HFF-Myc (cell line): ENCODE data around the gene ACVRL1.

Source experiments
- DNase-seq: peaks from one replicate; pipeline ENCODE4 v3.0.0-alpha.2; 2011; ENCODE audit warnings: low read depth; ENCODE audit errors: extremely low read depth
- H3K4me3 ChIP-seq: replicated peaks from 2 replicates; pipeline ENCODE4 v1.5.1; 2011; ENCODE audit warnings: low read depth, mild to moderate bottlenecking, control low read depth, low read length
- TF ChIP-seq, protein P1 (sequence below): IDR thresholded peaks from 2 replicates; pipeline ENCODE4 v1.5.1; 2012; ENCODE audit warnings: mild to moderate bottlenecking, low read depth, low read length, control low read depth; ENCODE audit errors: missing control alignments

Gene ACVRL1

GRCh38 chr12:51910691-51911090 is 3.4 kb downstream of the ACVRL1 start:
- TF ChIP-seq, protein P1, sequence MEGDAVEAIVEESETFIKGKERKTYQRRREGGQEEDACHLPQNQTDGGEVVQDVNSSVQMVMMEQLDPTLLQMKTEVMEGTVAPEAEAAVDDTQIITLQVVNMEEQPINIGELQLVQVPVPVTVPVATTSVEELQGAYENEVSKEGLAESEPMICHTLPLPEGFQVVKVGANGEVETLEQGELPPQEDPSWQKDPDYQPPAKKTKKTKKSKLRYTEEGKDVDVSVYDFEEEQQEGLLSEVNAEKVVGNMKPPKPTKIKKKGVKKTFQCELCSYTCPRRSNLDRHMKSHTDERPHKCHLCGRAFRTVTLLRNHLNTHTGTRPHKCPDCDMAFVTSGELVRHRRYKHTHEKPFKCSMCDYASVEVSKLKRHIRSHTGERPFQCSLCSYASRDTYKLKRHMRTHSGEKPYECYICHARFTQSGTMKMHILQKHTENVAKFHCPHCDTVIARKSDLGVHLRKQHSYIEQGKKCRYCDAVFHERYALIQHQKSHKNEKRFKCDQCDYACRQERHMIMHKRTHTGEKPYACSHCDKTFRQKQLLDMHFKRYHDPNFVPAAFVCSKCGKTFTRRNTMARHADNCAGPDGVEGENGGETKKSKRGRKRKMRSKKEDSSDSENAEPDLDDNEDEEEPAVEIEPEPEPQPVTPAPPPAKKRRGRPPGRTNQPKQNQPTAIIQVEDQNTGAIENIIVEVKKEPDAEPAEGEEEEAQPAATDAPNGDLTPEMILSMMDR, result no peak
- H3K4me3 ChIP-seq, result no peak overlapping the region
- no peak for DNase-seq

- no peak for DNase-seq
- TF ChIP-seq, protein P1, result no peak
- H3K4me3 ChIP-seq, result no peak overlapping the region
Measured at GRCh38 chr12:51911307-51911706, 4.0 kb downstream of the ACVRL1 start.

DNA sequence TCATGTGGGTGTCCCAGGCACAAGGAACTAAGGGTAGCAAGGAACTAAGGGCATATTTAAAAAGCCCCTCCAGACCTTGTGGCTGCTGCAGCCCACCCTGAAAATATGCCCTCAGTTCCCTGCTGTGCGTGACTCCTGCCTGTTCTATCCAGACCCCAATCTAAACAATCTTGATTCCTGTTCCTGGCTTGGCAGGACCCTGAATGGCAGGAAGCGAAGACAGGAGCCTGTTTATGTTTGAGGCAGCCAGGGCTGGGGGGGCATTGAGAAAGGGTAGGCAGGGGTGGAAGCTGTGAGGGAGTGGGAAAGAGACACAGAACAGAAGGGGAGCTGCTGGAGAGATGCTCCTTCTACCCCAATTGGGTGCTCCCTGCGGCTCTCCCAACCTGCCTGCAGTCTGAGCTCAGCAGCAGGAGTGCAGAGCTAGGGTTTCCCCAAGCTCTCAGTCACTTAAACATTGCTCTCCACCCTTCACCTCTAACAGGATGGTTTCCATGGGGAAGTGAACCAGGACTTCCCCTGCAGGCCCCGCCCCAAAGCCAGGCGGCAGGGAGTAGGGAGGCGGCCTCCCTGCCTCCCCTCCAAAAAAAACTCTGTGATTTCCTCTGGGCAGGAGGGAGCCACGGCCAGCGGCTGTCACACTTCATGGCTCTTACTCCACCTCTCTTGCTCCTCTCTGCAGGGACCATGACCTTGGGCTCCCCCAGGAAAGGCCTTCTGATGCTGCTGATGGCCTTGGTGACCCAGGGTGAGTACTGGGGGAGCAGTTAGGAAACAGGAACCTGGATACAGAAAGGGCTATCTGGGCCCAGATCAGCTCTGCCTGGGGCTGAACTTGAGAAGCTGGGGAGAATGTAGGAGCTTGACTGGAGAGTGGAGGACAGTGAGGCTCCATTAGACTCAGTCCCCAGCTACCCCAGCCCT is 4.7 kb downstream of the ACVRL1 start:
- no peak overlapping the region for H3K4me3 ChIP-seq
- TF ChIP-seq, protein P1, result no peak
- no peak for DNase-seq

DNA sequence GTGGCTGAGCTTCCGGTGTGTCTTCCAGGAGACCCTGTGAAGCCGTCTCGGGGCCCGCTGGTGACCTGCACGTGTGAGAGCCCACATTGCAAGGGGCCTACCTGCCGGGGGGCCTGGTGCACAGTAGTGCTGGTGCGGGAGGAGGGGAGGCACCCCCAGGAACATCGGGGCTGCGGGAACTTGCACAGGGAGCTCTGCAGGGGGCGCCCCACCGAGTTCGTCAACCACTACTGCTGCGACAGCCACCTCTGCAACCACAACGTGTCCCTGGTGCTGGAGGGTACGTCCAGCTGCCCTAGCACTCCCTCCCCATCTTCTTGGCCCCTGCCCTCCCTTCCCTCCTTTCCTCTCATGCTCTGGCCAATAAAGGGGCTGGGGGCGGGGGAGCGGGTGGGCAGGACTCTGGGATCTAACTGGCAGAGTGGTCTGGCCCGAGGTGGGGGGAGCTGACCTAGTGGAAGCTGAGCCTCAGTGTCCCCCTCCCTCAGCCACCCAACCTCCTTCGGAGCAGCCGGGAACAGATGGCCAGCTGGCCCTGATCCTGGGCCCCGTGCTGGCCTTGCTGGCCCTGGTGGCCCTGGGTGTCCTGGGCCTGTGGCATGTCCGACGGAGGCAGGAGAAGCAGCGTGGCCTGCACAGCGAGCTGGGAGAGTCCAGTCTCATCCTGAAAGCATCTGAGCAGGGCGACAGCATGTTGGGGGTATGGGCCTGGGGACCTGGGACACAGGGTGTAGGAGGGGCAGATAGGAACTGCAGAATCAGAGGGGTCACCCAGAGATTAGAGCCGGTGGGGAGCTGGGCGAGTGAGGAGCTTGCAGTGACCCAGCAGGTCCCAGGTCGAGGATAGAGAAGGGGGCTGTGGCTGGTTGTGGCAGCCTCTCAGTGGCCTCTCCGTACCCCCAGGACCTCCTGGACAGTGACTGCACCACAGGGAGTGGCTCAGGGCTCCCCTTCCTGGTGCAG is 6.0 kb downstream of the ACVRL1 start:
- TF ChIP-seq, protein P1, result peak; percentile 10
- H3K4me3 ChIP-seq, result no peak overlapping the region
- DNase-seq, result no peak

DNA sequence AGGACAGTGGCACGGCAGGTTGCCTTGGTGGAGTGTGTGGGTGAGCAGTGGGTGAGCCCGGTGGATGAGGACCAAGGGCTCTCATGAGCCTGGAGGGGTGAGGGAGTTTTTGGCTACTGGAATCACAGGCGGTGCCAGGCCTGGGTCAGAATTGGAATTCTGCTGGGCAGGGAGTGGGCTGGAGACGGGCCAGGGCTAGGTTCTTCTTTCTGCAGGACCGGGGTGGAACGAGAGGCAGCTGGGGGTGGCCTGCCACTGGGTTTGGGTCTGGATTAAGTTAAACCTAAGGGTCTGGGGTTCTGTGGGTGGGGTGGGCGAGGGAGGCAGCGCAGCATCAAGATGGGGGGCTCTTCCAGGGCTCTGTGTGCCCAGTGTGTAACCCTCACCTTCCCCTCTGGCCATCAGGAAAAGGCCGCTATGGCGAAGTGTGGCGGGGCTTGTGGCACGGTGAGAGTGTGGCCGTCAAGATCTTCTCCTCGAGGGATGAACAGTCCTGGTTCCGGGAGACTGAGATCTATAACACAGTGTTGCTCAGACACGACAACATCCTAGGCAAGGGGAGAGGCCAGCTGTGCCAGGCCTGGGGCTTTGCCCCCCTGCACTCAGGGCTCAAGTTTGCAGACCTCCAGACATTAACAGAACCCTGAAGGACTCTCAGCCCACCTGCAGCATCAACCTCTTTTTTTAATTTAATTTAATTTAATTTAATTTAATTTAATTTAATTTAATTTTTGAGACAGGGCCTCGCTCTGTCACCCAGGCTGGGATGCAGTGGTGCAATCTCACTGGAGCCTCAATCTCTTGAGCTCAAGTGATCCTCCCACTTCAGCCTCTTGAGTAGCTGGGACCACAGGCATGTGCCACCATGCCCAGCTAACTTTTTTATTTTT is 7.0 kb downstream of the ACVRL1 start:
- no peak overlapping the region for H3K4me3 ChIP-seq
- DNase-seq, result no peak
- TF ChIP-seq, protein P1, result no peak
